HG03103 (cell line): ENCODE measurements around the gene POLRMT.

Experiments
- ATAC-seq: cut with Tn5 transposase; IDR thresholded peaks from one replicate; pipeline ENCODE4 v1.9.1; 2021; ENCODE audit warnings: low read depth; ENCODE audit not compliant: unreplicated experiment

POLRMT gene

GRCh38 chr19:648904-649801 lies 15.8 kb upstream of the POLRMT start:
- ATAC-seq: no peak

- no peak for ATAC-seq
Measured at GRCh38 chr19:648305-648704, 15.0 kb upstream of the POLRMT start.

- no peak for ATAC-seq
Measured at GRCh38 chr19:647566-648284, 14.4 kb upstream of the POLRMT start.

GRCh38 chr19:646779-647565 lies 13.6 kb upstream of the POLRMT start:
- no peak for ATAC-seq

GRCh38 chr19:645912-646778 lies 12.8 kb upstream of the POLRMT start:
- no peak for ATAC-seq

GRCh38 chr19:644789-645188 lies 11.5 kb upstream of the POLRMT start:
- ATAC-seq: no peak

- ATAC-seq: no peak
Measured at GRCh38 chr19:644363-644762, 11.0 kb upstream of the POLRMT start.

GRCh38 chr19:643736-644135 lies 10.4 kb upstream of the POLRMT start:
- no peak for ATAC-seq

GRCh38 chr19:642767-643727 lies 9.7 kb upstream of the POLRMT start:
- ATAC-seq: no peak

- ATAC-seq: no peak
Measured at GRCh38 chr19:641702-642101, 8.4 kb upstream of the POLRMT start.

- no peak for ATAC-seq
Measured at GRCh38 chr19:640606-641189, 7.4 kb upstream of the POLRMT start.

- ATAC-seq: no peak
Measured at GRCh38 chr19:640161-640558, 6.8 kb upstream of the POLRMT start.

GRCh38 chr19:639253-640160 lies 6.2 kb upstream of the POLRMT start, which contains the start of gene FGF22:
FGF22 (plus strand) TSS chr19:639879; CDS start chr19:639926, 47 bp downstream.
- peak; percentile 43 for ATAC-seq

GRCh38 chr19:638906-639252 lies 5.5 kb upstream of the POLRMT start:
- ATAC-seq: no peak

GRCh38 chr19:634975-635652 lies 1.8 kb upstream of the POLRMT start:
- no peak for ATAC-seq

- ATAC-seq: no peak
Measured at GRCh38 chr19:633786-634639, 676 bp upstream of the POLRMT start.
